Measurements from ENCODE around the gene AP1S1.

DNA sequence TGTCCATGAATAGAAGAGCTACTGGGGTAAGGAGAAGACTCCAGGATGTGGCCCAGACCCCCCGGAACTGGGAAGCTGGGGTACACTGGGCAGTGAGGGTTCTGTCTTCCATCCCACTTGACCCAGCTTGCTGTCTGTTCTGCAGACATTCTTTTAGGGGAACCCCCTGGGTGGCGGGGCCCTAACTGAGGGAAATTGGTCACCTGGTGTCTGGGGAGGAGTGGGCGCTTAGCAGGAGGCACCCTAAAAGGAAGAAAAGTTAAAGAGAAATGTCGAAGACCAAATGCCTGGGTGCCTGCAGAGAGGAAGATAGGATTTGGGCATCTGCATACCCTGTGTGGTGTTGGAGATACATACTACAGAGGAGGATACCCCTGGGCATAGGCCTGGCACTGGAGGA is 1.0 kb downstream of the AP1S1 start:
- TF ChIP-seq EP300 (IDR thresholded peaks at IDR 0.05): no peak
- TF ChIP-seq, protein P1, sequence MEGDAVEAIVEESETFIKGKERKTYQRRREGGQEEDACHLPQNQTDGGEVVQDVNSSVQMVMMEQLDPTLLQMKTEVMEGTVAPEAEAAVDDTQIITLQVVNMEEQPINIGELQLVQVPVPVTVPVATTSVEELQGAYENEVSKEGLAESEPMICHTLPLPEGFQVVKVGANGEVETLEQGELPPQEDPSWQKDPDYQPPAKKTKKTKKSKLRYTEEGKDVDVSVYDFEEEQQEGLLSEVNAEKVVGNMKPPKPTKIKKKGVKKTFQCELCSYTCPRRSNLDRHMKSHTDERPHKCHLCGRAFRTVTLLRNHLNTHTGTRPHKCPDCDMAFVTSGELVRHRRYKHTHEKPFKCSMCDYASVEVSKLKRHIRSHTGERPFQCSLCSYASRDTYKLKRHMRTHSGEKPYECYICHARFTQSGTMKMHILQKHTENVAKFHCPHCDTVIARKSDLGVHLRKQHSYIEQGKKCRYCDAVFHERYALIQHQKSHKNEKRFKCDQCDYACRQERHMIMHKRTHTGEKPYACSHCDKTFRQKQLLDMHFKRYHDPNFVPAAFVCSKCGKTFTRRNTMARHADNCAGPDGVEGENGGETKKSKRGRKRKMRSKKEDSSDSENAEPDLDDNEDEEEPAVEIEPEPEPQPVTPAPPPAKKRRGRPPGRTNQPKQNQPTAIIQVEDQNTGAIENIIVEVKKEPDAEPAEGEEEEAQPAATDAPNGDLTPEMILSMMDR (IDR thresholded peaks at IDR 0.05): no peak
